Natural killer cell (primary cell): ENCODE measurements around the gene SLC41A3. TPM values are rescaled to one million over a fixed set of nuclear protein-coding genes. Genes with fewer than 3 reads are reported as not detected.

ENCODE experiments used
- ATAC-seq, 3 donors: fragments of 150-1000 bp in 2 of 3; fragments of 200-7000 bp in 1 of 3; cut with Tn5 transposase; 1 replicate in 1 of 3; 2 replicates in 2 of 3; pipeline ENCODE4 v1.10.0; 2021; ENCODE audit warnings: mild to moderate bottlenecking in 2 of 3, moderate library complexity in 2 of 3
- DNase-seq, 2 donors: peaks; one replicate each; pipeline versions ENCODE4 v3.0.0 to v3.0.0-alpha.2; 2013 to 2021; ENCODE audit warnings: mixed read lengths in 1 of 2
- H3K27ac ChIP-seq: one replicate; pipeline ENCODE4 v1.5.1; 2013; ENCODE audit warnings: mild to moderate bottlenecking, low read length
- H3K27me3 ChIP-seq: one replicate; pipeline ENCODE4 v1.6.1; 2013; ENCODE audit warnings: low read length; ENCODE audit not compliant: control insufficient read depth, insufficient read depth
- H3K36me3 ChIP-seq: one replicate; pipeline ENCODE4 v1.6.1; 2013; ENCODE audit warnings: low read length; ENCODE audit not compliant: control insufficient read depth, insufficient read depth
- H3K4me1 ChIP-seq: one replicate; pipeline ENCODE4 v1.6.1; 2013; ENCODE audit warnings: low read length; ENCODE audit not compliant: control insufficient read depth, insufficient read depth
- H3K4me3 ChIP-seq: one replicate; pipeline ENCODE4 v1.5.1; 2013; ENCODE audit warnings: low read length
- H3K9me3 ChIP-seq: one replicate; pipeline ENCODE4 v1.6.1; 2013; ENCODE audit warnings: low read length; ENCODE audit not compliant: control insufficient read depth, insufficient read depth
- H3K27ac Mint-ChIP-seq, 2 donors: one replicate each; pipeline ENCODE4 v1.8.0; 2022; ENCODE audit warnings: mild to moderate bottlenecking in 2 of 2, mixed read lengths in 2 of 2, moderate library complexity in 1 of 2
- H3K27me3 Mint-ChIP-seq, 2 donors: one replicate each; pipeline ENCODE4 v1.8.0; 2022; ENCODE audit warnings: low read depth in 2 of 2, mixed read lengths in 2 of 2
- H3K36me3 Mint-ChIP-seq: one replicate; pipeline ENCODE4 v1.8.0; 2022; ENCODE audit warnings: mixed read lengths
- H3K4me1 Mint-ChIP-seq, 2 donors: one replicate each; pipeline ENCODE4 v1.8.0; 2022; ENCODE audit warnings: mixed read lengths in 2 of 2
- H3K4me3 Mint-ChIP-seq: one replicate; pipeline ENCODE4 v1.8.0; 2022; ENCODE audit warnings: mild to moderate bottlenecking, moderate library complexity, mixed read lengths
- H3K9me3 Mint-ChIP-seq, 2 donors: one replicate each; pipeline ENCODE4 v1.8.0; 2022; ENCODE audit warnings: mixed read lengths in 2 of 2
- WGBS: methylation state at CpG from one replicate; pipeline ENCODE4 v1.1.7; 2013; ENCODE audit warnings: missing lambda C conversion rate; ENCODE audit not compliant: insufficient coverage; 5-methylcytosine and 5-hydroxymethylcytosine counted together
- intact Hi-C: fragments of 100-400 bp; cut with micrococcal nuclease; formaldehyde crosslinking; loops from one replicate; pipeline ENCODE4 v1.14.2; 2022
- total RNA-seq, 4 donors: library from RNA; stranded (reverse); fragments of 120-200 nt in 1 of 4; gene quantifications; one replicate each; pipeline versions ENCODE4 v1.2.3 to v1.2.4, GENCODE V29; 2013 to 2022
- TF ChIP-seq, protein P1 (sequence below): fragments of 200-600 bp; IDR thresholded peaks from one replicate; pipeline ENCODE4 v1.8.0; 2022; ENCODE audit warnings: antibody characterized with exemption

SLC41A3 gene
- total RNA-seq, 3 donors from 2014 or later (not counting 1 experiment from before 2014, with no cell fraction given), result 24.2 to 29.6 (median 27.1) TPM

DNA sequence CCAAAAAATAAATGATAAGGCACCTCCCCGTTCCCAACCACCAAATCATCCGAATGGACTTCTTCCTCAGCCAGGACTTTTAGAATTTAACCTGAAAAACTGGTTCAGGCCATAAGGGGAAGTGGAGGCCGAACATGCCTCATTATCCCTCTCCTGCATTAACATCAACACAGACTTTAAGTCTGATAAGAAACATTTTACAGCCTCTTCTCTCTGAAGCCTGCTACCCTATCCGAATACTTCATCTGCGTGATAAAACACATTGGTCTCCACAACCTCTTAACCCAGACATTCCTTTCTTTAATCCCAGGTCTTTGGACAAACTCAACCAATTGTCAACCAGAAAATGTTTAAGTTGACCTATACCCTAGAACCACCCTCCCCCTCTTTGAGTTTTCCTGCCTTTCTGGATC lies 850 bp upstream of the SLC41A3 start:
- Histone ChIP-seq H3K27me3 (no peaks in the 10 kb centered on the region), H3K27ac (no peak overlapping the region), H3K36me3 (no peaks in the 10 kb centered on the region), H3K4me1 (peaks cover 14% of the 10 kb centered on the region), H3K4me3 (no peak overlapping the region), H3K9me3 (no peaks in the 10 kb centered on the region)
- intact Hi-C loops, result loop anchor here (2.0 kb wide), 1 partner anchor 168 kb away; no protein-coding TSS in a partner anchor
- Mint-ChIP-seq H3K36me3 (no peaks in the 10 kb centered on the region), H3K4me1 (peaks cover 22 to 31% of the 10 kb centered on the region in 2 donors), H3K4me3 (peak overlapping the region; percentile 85), H3K27ac (peak overlapping the region; percentile 66 to 84), H3K9me3 (no peaks in the 10 kb centered on the region), H3K27me3 (no peaks in the 10 kb centered on the region)
- TF ChIP-seq, protein P1, sequence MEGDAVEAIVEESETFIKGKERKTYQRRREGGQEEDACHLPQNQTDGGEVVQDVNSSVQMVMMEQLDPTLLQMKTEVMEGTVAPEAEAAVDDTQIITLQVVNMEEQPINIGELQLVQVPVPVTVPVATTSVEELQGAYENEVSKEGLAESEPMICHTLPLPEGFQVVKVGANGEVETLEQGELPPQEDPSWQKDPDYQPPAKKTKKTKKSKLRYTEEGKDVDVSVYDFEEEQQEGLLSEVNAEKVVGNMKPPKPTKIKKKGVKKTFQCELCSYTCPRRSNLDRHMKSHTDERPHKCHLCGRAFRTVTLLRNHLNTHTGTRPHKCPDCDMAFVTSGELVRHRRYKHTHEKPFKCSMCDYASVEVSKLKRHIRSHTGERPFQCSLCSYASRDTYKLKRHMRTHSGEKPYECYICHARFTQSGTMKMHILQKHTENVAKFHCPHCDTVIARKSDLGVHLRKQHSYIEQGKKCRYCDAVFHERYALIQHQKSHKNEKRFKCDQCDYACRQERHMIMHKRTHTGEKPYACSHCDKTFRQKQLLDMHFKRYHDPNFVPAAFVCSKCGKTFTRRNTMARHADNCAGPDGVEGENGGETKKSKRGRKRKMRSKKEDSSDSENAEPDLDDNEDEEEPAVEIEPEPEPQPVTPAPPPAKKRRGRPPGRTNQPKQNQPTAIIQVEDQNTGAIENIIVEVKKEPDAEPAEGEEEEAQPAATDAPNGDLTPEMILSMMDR, result no peak
- DNase-seq (no peak), ATAC-seq (no peak)
- 87% methylated on average over 5 of the region's 5 CpGs for WGBS

DNA sequence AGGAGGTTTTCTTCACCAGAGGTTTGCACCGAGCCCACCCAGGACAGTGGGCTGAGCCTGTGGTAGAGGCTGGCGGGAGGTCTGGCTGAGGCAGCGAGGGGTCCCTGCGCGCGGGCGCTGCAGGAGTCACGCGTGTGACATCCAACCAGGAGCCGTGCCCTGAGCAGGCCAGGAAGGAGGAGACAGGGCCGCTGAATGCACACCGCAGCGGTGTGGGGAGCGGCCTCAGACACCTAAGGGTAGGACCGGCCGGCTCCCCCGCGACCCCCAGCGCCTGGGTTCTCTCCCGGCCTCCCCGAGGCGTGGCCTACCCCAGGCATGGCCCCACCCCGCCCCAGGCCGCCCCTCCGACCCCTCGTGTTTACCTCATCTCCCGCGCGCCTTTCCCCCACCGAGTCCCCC lies 412 bp downstream of the SLC41A3 start:
- DNase-seq, result peak; percentile 28 to 64
- peak overlapping the region; percentile 55 for H3K4me3 ChIP-seq
- H3K4me1 ChIP-seq, result peaks cover 14% of the 10 kb centered on the region
- Mint-ChIP-seq H3K27me3 (no peaks in the 10 kb centered on the region), H3K4me1 (peaks cover 22 to 31% of the 10 kb centered on the region in 2 donors), H3K36me3 (no peaks in the 10 kb centered on the region), H3K27ac (peak overlapping the region; percentile 80 to 84), H3K9me3 (no peaks in the 10 kb centered on the region), H3K4me3 (peak overlapping the region; percentile 91)
- H3K9me3 ChIP-seq, result no peaks in the 10 kb centered on the region
- H3K27me3 ChIP-seq, result no peaks in the 10 kb centered on the region
- no peaks in the 10 kb centered on the region for H3K36me3 ChIP-seq
- WGBS, result 0% methylated on average over 30 of the region's 30 CpGs
- ATAC-seq, result peak; percentile 42 to 48 (median 44)
- TF ChIP-seq, protein P1, result no peak
- intact Hi-C loops, result no loop called here
- H3K27ac ChIP-seq, result peak overlapping the region; percentile 52

DNA sequence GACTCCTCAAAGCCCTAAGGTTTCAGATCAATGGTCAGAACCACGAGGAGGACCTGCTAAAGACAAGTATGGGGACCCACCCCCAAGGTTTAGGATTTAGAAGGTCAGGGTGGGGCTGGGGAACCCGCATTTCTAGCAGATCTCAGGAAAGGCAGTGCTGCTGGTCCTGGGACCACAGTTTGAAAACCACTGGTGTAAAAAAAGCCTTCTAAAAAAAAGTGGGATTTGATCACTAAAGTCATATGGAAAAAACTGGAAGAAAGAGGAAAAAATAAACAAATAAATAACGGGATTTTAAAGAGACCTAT lies 832 bp downstream of the SLC41A3 start:
- H3K9me3 ChIP-seq, result no peaks in the 10 kb centered on the region
- H3K9me3 Mint-ChIP-seq, result no peaks in the 10 kb centered on the region
- H3K27ac ChIP-seq, result peak overlapping the region; percentile 52

More for the DNA sequence above, 832 bp downstream of the SLC41A3 start:
- Mint-ChIP-seq H3K4me1 (peaks cover 22 to 31% of the 10 kb centered on the region in 2 donors), H3K4me3 (peak overlapping the region; percentile 91), H3K36me3 (no peaks in the 10 kb centered on the region), H3K27me3 (no peaks in the 10 kb centered on the region), H3K27ac (peak overlapping the region; percentile 80 to 84)
- H3K27me3 ChIP-seq, result no peaks in the 10 kb centered on the region
- 25% methylated on average over 3 of the region's 3 CpGs for WGBS
- peak overlapping the region; percentile 55 for H3K4me3 ChIP-seq
- TF ChIP-seq, protein P1, result no peak
- intact Hi-C loops, result no loop called here
- DNase-seq (peak in 1 of 2 donors; percentile 18), ATAC-seq (no peak)
- H3K4me1 ChIP-seq, result peaks cover 14% of the 10 kb centered on the region
- H3K36me3 ChIP-seq, result no peaks in the 10 kb centered on the region
